SH-SY5Y (cell line): Measurements from ENCODE around the gene FGB.

Experiments
- GATA2 ChIP-seq: IDR thresholded peaks from 2 replicates; pipeline ENCODE4 v1.6.1; 2011; ENCODE audit warnings: mild to moderate bottlenecking, low read depth, low read length
- GATA3 ChIP-seq: IDR thresholded peaks from 2 replicates; pipeline ENCODE4 v1.6.1; 2011; ENCODE audit warnings: low read depth, mild to moderate bottlenecking, low read length, moderate library complexity

DNA sequence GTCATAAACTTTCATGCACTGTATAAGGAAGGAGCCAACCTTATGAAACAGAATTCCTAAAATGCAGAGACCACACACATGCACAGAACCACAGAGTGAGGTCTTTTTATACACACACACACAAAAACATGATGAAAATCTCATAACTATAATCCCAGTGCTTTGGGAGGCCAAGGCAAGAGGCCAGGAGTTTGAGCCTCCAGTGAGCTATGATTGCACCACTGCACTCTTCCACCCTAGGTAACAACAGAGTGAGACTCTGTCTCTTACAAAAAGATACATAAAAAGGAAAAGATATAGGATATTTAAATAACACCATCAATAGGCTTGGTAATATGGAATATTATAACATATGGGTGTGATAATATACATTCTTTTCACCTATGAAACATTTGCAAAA is 17.1 kb downstream of the FGB start:
- TF ChIP-seq GATA2 (no peak), GATA3 (no peak)
